Activated naive CD4-positive, alpha-beta T cell treated with anti-CD3 and anti-CD28 coated beads, Interleukin-2, amount 50 U/mL, for 24 hours (primary cell): ENCODE data around the gene MYO16.

ENCODE experiments used
- H3K27ac Mint-ChIP-seq: one replicate; pipeline ENCODE4 v1.8.0; 2021; ENCODE audit warnings: mild to moderate bottlenecking, mixed read lengths
- H3K27me3 Mint-ChIP-seq: one replicate; pipeline ENCODE4 v1.8.0; 2021; ENCODE audit warnings: mixed read lengths
- H3K36me3 Mint-ChIP-seq: one replicate; pipeline ENCODE4 v1.8.0; 2021; ENCODE audit warnings: mixed read lengths
- H3K4me1 Mint-ChIP-seq: one replicate; pipeline ENCODE4 v1.8.0; 2021; ENCODE audit warnings: mixed read lengths
- H3K4me3 Mint-ChIP-seq: one replicate; pipeline ENCODE4 v1.8.0; 2021; ENCODE audit warnings: mild to moderate bottlenecking, mixed read lengths
- H3K9me3 Mint-ChIP-seq: one replicate; pipeline ENCODE4 v1.8.0; 2021; ENCODE audit warnings: mixed read lengths

Gene MYO16

DNA sequence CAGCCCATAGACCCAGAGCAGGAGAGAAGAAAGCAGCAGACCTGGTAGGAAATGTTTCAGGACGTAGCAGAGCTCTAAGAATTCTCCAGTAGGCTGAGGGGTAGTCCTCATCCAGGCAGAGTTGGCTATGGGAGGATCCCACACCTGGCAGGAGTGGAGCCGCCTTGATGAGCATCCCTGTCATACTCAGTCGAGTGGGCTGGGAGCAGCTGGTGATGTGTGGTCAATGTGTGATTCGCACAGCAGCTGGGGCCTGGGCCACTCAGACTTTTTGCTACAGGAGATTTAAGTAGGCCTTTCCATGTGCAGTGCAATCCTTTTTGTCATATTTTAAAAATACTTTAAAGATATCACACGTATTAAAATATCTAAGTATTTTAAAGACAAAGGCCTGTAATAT, 56.6 kb downstream of the MYO16 start:
- Mint-ChIP-seq H3K4me1 (no peaks in the 10 kb centered on the region), H3K4me3 (no peak overlapping the region), H3K36me3 (no peaks in the 10 kb centered on the region), H3K9me3 (no peaks in the 10 kb centered on the region), H3K27me3 (no peaks in the 10 kb centered on the region), H3K27ac (no peak overlapping the region)

DNA sequence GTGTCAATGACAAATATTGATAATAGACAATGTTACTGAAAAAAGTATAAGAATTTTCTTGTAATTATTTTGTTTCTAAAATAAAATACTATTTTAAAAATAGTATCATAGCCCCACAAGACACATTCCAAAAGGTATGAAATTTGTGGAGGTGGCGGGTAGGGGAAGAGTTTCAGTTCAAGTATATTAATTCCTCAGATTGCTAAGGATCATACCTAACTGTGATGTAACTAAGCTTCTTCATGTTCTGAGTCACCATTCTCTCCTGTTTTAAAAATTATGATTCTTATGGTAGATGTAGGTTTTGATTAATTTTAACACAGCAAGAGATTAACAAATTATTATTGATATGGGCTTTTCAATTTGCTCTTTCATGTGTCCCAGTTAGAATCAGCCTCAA, 61.3 kb downstream of the MYO16 start:
- no peaks in the 10 kb centered on the region for H3K36me3 Mint-ChIP-seq
- peaks cover 5% of the 10 kb centered on the region for H3K27me3 Mint-ChIP-seq
- no peak overlapping the region for H3K27ac Mint-ChIP-seq
- H3K4me3 Mint-ChIP-seq = no peak overlapping the region
- H3K9me3 Mint-ChIP-seq = no peaks in the 10 kb centered on the region
- H3K4me1 Mint-ChIP-seq = no peaks in the 10 kb centered on the region

DNA sequence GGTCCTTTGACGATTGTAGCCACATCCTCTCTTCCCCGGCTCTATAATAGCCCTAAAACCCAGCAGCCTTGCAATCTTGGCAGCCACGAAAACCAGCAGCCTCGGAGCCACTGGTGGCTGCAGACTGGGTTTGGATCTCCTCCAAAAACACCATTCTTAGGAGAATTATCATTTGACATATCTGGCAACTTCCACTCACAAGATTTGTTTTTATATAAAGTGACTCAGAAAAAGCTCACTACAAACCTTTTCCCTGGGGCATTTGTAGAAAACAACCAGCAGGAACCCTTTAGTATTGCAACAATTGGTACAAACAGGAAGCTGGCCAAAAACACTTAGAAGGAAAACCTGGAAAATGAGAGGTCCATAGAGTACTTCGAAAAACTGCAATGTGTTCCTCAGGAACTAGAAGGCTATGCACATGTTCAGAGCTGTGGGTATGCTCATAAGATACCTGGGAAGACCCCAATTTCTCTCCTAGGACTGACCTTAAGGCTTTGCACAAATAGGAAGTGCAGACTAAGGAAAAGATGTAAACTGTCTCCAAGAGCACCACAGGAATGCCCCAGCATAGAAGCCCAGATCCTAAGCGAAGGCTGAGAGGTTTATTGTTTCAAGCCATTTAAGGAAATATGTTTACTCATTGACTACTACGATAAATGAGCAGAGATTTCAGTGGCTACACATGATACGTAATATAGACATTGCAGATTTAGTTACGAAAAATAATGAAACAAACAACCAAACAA, 71.2 kb downstream of the MYO16 start:
- Mint-ChIP-seq H3K27ac (no peak overlapping the region), H3K36me3 (no peaks in the 10 kb centered on the region), H3K4me1 (no peaks in the 10 kb centered on the region), H3K4me3 (no peak overlapping the region), H3K9me3 (peaks cover 17% of the 10 kb centered on the region), H3K27me3 (peaks cover 9% of the 10 kb centered on the region)

DNA sequence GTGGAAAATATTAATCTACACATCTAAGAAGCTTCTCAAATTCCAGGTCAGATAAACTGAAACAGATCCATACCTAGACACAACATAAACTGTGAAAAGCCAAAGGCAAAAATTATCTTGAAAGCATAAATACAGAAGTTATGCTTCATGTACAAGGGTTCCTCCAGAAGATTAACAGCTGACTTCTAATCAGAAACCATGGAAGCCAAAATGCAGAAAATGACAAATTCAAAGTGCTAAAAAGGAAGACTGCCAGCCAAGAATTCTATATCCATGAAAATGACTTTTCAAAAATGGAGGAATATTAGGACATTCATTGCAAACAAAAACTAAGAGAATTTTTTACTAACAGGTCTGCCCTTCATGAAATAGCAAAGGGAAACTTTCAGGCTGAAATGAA, 72.8 kb downstream of the MYO16 start:
- Mint-ChIP-seq H3K9me3 (peaks cover 17% of the 10 kb centered on the region), H3K27me3 (peaks cover 6% of the 10 kb centered on the region), H3K27ac (no peak overlapping the region), H3K4me1 (no peaks in the 10 kb centered on the region), H3K4me3 (no peak overlapping the region), H3K36me3 (no peaks in the 10 kb centered on the region)

DNA sequence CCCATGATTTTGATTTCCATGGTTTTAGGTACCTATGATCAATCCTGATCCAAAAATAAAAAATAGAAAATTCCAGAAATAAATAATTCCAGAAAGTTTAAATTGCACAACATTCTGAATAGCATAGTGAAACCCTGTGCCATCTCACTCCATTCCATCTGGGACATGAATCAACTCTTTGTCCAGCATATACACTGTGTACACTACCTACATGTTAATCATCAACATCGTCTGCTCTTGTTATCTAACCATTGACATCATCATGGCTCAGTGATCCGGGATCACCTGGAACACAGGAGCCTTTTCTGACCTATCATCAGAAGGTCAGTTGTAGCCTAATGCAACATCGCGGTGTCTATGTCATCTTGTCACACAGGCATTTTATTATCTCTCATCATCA, 75.6 kb downstream of the MYO16 start:
- Mint-ChIP-seq H3K4me1 (no peaks in the 10 kb centered on the region), H3K9me3 (peaks cover 17% of the 10 kb centered on the region), H3K36me3 (no peaks in the 10 kb centered on the region), H3K27me3 (no peaks in the 10 kb centered on the region), H3K27ac (no peak overlapping the region), H3K4me3 (no peak overlapping the region)

DNA sequence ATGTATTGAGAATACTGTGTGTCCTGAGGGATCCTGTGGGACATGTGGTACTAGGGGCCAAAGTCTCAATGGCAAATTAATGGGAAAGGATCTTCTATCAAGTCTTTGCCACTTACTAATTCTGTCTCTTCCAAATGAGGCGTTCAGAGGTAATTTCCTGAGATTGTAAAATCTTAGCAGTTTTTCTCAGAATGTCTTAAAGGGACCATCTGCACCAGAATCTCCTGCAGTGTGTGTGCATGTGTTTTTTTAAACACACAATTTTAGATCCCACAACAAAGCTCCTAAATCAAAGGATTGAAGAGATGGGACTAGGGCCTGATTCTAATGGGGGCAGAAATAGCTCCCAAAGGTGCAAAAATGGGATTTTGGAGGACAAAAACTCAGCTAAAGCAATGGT, 78.2 kb downstream of the MYO16 start:
- Mint-ChIP-seq H3K27ac (no peak overlapping the region), H3K4me1 (no peaks in the 10 kb centered on the region), H3K36me3 (no peaks in the 10 kb centered on the region), H3K4me3 (no peak overlapping the region), H3K9me3 (no peaks in the 10 kb centered on the region), H3K27me3 (no peaks in the 10 kb centered on the region)

DNA sequence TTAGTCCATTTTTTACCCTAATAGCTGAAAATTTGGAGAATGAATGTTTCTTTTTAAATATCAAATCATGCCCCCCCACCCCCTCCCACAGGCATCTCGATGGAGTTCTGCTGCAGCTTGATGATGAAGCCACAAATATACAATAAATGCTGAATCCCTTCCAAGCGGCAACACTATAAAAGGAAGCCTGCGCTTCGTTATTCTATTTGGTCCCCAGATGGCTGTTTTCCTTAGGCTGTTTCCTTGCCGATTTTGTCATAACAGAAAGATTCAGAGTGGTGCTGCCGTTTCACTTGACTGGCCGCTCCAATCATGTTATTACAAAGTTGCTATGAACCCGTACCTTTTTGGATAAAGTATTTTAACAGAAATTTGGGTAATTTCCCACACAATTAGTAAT, 79.5 kb downstream of the MYO16 start:
- no peaks in the 10 kb centered on the region for H3K9me3 Mint-ChIP-seq
- no peak overlapping the region for H3K4me3 Mint-ChIP-seq
- H3K27ac Mint-ChIP-seq = no peak overlapping the region
- H3K27me3 Mint-ChIP-seq = no peaks in the 10 kb centered on the region
- H3K4me1 Mint-ChIP-seq = no peaks in the 10 kb centered on the region
- no peaks in the 10 kb centered on the region for H3K36me3 Mint-ChIP-seq

DNA sequence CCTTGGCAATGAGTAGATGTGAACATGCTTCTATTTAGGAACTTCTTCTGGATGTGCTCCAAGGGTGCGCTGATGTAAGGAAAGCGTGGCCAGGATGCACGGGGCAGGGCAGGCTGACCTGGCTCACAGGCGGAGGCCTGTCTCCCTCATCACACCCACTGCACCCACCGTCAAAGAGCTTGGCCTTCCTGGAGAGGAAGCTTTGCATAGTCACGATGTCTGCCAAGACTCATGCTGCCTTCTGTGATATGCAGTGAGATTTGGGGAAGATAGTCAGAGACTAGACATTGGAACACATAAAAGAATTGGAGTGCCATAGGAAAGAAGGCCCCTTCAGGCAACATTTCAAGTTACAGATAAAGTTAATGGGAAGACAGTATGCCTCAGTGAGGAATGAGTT, 82.0 kb downstream of the MYO16 start:
- H3K4me1 Mint-ChIP-seq = no peaks in the 10 kb centered on the region
- H3K4me3 Mint-ChIP-seq = no peak overlapping the region
- H3K9me3 Mint-ChIP-seq = no peaks in the 10 kb centered on the region
- H3K27me3 Mint-ChIP-seq = peaks cover 3% of the 10 kb centered on the region
- no peak overlapping the region for H3K27ac Mint-ChIP-seq
- H3K36me3 Mint-ChIP-seq = no peaks in the 10 kb centered on the region

DNA sequence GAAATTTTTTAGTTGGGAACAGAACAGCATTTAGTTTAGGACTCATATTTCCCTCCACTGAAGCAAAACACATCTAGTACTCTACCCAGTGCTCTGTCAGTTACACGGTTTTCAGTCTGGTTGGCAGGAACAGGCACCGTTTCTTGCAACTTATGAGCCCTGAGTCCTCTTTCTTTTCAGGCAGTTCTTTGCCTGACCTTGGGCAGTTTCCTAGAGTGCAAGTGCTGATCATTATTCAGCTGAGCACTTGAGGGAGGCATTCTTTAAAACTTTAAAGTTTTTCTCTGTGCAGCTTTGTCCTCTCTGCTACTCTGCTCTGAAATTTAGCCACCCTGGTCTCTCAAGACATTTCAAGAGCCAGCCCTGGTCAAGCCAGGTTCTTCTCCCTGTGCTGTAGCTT, 96.1 kb downstream of the MYO16 start:
- H3K27me3 Mint-ChIP-seq = peaks cover 1% of the 10 kb centered on the region
- no peaks in the 10 kb centered on the region for H3K36me3 Mint-ChIP-seq
- no peaks in the 10 kb centered on the region for H3K9me3 Mint-ChIP-seq
- no peak overlapping the region for H3K4me3 Mint-ChIP-seq
- no peak overlapping the region for H3K27ac Mint-ChIP-seq
- H3K4me1 Mint-ChIP-seq = no peaks in the 10 kb centered on the region

DNA sequence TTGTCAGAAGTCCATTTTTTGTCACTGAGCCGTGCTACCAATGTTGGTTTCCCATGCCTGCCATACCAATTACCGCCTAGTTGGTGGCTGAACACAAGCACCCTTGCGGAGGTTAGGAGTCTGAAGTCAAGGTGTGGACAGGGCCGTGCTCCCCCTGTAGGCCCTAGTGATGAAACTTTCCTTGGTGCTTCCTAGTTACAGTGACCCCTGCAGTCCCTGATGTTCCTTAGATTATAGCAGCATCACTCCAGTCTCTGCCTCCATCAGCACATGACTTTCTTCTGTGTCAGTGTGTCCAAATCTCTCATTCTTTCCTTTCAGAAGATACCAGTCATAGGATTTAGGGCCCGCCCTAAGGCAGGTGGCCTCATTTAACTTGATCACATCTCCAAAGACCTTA, 99.0 kb downstream of the MYO16 start:
- Mint-ChIP-seq H3K36me3 (no peaks in the 10 kb centered on the region), H3K27ac (no peak overlapping the region), H3K4me1 (no peaks in the 10 kb centered on the region), H3K4me3 (no peak overlapping the region), H3K27me3 (peaks cover 3% of the 10 kb centered on the region), H3K9me3 (no peaks in the 10 kb centered on the region)

DNA sequence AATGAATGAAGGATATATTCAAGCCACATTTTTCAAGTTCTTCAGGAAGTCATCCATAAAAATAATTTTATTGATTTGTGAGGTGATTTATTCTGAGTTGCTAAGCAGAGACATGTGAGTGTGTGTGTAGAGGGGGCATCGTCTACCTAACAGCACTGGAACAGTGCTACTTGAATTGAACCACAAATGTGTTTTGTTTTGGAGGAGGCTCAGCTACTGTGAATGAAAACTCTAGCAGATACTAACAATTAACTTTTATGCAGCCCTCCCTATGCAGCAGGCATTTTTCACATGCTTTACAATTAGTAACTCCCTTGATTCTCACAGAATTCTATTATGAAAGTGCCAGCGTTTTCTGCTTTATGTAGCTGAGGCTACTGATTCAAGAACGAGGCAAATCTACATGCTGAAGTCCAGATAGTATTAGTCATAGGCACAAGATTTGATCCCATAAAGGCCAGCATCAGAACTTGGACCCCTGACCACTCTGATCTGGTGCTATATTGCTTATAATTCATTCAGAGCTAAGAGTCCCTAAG, 103.7 kb downstream of the MYO16 start:
- Mint-ChIP-seq H3K4me3 (no peak overlapping the region), H3K9me3 (no peaks in the 10 kb centered on the region), H3K27me3 (peaks cover 2% of the 10 kb centered on the region), H3K27ac (no peak overlapping the region), H3K4me1 (no peaks in the 10 kb centered on the region), H3K36me3 (no peaks in the 10 kb centered on the region)

DNA sequence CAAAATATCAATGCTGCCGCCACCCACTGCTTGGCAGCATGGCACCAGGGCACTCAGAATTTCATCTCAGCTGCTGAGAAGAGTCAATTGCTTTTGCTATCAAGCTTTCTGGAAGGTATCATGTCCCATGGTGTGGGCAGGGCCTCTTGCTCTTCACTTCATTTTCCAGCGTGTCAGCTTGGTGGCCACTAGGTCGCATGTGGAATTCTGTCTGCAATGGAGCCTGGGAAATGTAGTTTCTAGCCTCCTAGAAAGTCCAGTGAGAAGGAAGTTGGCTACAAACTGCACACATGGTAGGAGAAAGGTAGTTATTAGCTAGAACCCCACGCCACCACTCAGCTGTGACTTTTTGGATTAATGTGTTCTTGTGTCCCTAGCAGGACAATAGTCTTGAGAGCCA, 105.3 kb downstream of the MYO16 start:
- no peaks in the 10 kb centered on the region for H3K36me3 Mint-ChIP-seq
- H3K27me3 Mint-ChIP-seq = peaks cover 2% of the 10 kb centered on the region
- no peak overlapping the region for H3K4me3 Mint-ChIP-seq
- no peak overlapping the region for H3K27ac Mint-ChIP-seq
- no peaks in the 10 kb centered on the region for H3K9me3 Mint-ChIP-seq
- no peaks in the 10 kb centered on the region for H3K4me1 Mint-ChIP-seq

DNA sequence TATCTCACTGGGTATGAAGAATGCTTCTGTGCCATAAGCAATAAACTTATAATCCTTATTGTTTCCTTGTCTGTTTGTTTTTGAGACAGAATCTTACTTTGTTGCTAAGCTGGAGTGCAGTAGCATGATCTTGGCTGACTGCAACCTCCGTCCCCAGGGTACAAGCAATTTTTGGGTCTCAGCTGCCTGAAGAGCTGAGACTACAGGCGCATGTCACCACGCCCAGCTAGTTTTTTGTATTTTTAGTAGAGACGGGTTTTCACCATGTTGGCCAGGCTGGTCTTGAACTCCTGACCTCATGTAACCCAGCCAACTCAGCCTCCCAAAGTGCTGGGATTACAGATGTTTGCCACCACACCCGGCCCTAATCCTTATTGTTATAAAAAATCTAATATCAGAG, 112.5 kb downstream of the MYO16 start:
- Mint-ChIP-seq H3K4me1 (no peaks in the 10 kb centered on the region), H3K27me3 (peaks cover 6% of the 10 kb centered on the region), H3K4me3 (no peak overlapping the region), H3K9me3 (peaks cover 10% of the 10 kb centered on the region), H3K36me3 (peaks cover 3% of the 10 kb centered on the region), H3K27ac (no peak overlapping the region)

DNA sequence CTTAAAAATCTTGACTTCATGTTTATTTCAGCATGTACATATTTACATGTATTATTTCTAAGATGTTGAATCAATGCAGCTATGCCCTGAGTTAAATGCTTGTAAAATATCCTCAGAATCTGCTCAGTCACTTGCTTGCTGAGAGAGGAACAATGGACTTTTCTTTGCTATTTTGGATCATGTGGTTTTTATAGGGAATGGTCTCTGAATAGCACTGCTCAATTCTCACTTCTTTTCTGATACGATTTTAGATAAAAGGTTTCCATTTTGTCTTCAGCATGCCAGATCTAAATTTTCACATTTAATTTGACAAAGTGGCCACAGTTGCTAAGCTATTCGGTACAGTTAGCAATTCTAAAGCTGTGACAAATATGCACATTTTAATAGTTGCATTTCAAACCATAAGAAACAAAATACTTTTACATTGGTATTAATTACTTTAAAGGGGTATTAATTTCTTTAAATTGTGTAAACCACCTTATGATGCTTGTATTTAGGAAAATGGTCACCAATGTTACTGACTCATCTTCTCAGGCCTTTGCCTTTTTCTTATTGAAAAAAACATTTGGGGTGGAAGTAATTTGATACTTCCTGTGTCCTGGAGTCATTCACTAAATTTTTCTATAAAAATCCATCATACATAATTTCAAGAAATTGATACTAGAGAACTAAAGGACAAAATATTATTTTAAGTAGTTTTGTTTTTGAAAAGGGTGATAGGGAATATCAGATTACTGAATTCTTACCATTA, 113.5 kb downstream of the MYO16 start:
- Mint-ChIP-seq H3K9me3 (peaks cover 15% of the 10 kb centered on the region), H3K36me3 (peaks cover 3% of the 10 kb centered on the region), H3K27ac (no peak overlapping the region), H3K4me3 (no peak overlapping the region), H3K27me3 (peaks cover 8% of the 10 kb centered on the region), H3K4me1 (no peaks in the 10 kb centered on the region)

DNA sequence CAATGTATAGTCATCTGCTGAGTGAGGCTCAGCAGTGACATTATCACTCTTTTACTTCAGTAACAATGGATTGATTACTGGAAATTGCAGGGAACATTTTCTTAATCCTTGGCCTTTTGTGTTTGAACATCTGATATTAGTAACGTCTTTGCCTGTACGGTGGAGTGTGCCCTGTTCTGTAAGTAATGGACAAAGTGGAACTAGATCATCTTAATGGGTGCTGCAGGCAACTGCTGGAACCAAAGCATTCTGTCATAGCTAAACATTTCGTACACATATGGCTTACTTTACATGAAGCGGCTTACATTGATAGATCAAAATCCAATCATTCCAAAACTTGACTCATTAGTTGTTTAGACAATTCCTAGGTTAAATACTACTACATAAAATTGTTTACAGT, 114.1 kb downstream of the MYO16 start:
- peaks cover 15% of the 10 kb centered on the region for H3K9me3 Mint-ChIP-seq
- peaks cover 3% of the 10 kb centered on the region for H3K36me3 Mint-ChIP-seq
- H3K4me3 Mint-ChIP-seq = no peak overlapping the region
- peaks cover 8% of the 10 kb centered on the region for H3K27me3 Mint-ChIP-seq
- H3K4me1 Mint-ChIP-seq = no peaks in the 10 kb centered on the region
- no peak overlapping the region for H3K27ac Mint-ChIP-seq

DNA sequence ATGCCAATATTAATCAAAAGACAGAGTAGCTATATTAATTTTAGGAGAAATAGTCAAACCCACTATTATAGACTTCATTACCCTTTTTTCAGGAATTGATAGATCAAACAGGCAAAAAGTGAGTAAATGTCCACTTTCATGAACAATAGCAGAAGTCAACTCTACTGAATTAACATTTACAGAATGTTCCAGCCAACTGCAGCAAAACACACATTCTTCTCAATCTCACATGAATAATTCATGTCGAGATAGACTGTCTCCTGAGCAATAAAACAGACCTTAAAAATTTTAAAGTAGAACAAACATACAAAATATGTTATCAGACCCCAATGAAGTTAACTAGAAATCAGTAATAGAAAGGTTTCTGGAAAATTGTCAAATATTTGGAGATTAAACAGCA, 118.4 kb downstream of the MYO16 start:
- Mint-ChIP-seq H3K27ac (no peak overlapping the region), H3K36me3 (peaks cover 3% of the 10 kb centered on the region), H3K4me3 (no peak overlapping the region), H3K27me3 (peaks cover 9% of the 10 kb centered on the region), H3K4me1 (no peaks in the 10 kb centered on the region), H3K9me3 (peaks cover 20% of the 10 kb centered on the region)
